Measurements from ENCODE around the gene GAL3ST2. TPM values are rescaled to one million over a fixed set of nuclear protein-coding genes. Genes with fewer than 3 reads are reported as not detected.
"Not testable (repeated sequence)": the region's sequence is repeated elsewhere in the genome, so short reads cannot be mapped to it uniquely, and the experiment has no call there.

GAL3ST2 gene
- total RNA-seq, 1 donor from 2014 or later = 0.42 TPM

GRCh38 chr2:241755777-241756176 lies 20.8 kb upstream of the GAL3ST2 start:
- Mint-ChIP-seq H3K36me3 (ENCODE audit: unreplicated experiment) (peaks cover 7% of the 10 kb centered on the region), H3K27me3 (ENCODE audit: unreplicated experiment) (peaks cover under 1% of the 10 kb centered on the region), H3K27ac (ENCODE audit: unreplicated experiment) (no peak overlapping the region), H3K4me1 (ENCODE audit: low read depth, unreplicated experiment) (peaks cover 4% of the 10 kb centered on the region), H3K9me3 (ENCODE audit: unreplicated experiment) (peaks cover 4% of the 10 kb centered on the region), H3K4me3 (ENCODE audit: unreplicated experiment) (no peak overlapping the region)
- TF ChIP-seq CTCF (IDR thresholded peaks at IDR 0.05; ENCODE audit: partially characterized antibody, unreplicated experiment) = no peak
- DNase-seq = no peak

GRCh38 chr2:241759067-241759807 lies 17.4 kb upstream of the GAL3ST2 start:
- Mint-ChIP-seq H3K9me3 (ENCODE audit: unreplicated experiment) (peaks cover 6% of the 10 kb centered on the region), H3K4me3 (ENCODE audit: unreplicated experiment) (no peak overlapping the region), H3K27ac (ENCODE audit: unreplicated experiment) (peak overlapping the region; percentile 20), H3K4me1 (ENCODE audit: low read depth, unreplicated experiment) (peaks cover 4% of the 10 kb centered on the region), H3K27me3 (ENCODE audit: unreplicated experiment) (peaks cover 4% of the 10 kb centered on the region), H3K36me3 (ENCODE audit: unreplicated experiment) (peaks cover 10% of the 10 kb centered on the region)
- DNase-seq = no peak
- TF ChIP-seq CTCF (IDR thresholded peaks at IDR 0.05; ENCODE audit: partially characterized antibody, unreplicated experiment) = no peak

GRCh38 chr2:241759893-241760292 lies 16.7 kb upstream of the GAL3ST2 start:
- not testable (repeated sequence) for H3K27ac Mint-ChIP-seq (ENCODE audit: unreplicated experiment)
- peaks cover 10% of the 10 kb centered on the region for H3K36me3 Mint-ChIP-seq (ENCODE audit: unreplicated experiment)

GRCh38 chr2:241760301-241760771 lies 16.3 kb upstream of the GAL3ST2 start:
- Mint-ChIP-seq H3K4me1 (ENCODE audit: low read depth, unreplicated experiment) (peaks cover 5% of the 10 kb centered on the region), H3K27me3 (ENCODE audit: unreplicated experiment) (peaks cover 4% of the 10 kb centered on the region), H3K36me3 (ENCODE audit: unreplicated experiment) (peaks cover 10% of the 10 kb centered on the region), H3K9me3 (ENCODE audit: unreplicated experiment) (peaks cover 6% of the 10 kb centered on the region), H3K4me3 (ENCODE audit: unreplicated experiment) (no peak overlapping the region), H3K27ac (ENCODE audit: unreplicated experiment) (no peak overlapping the region)
- no peak for DNase-seq
- TF ChIP-seq CTCF (IDR thresholded peaks at IDR 0.05; ENCODE audit: partially characterized antibody, unreplicated experiment) = no peak

More at GRCh38 chr2:241759893-241760292, 16.7 kb upstream of the GAL3ST2 start:
- not testable (repeated sequence) for H3K9me3 Mint-ChIP-seq (ENCODE audit: unreplicated experiment); H3K4me3 Mint-ChIP-seq (ENCODE audit: unreplicated experiment); DNase-seq; H3K4me1 Mint-ChIP-seq (ENCODE audit: low read depth, unreplicated experiment); H3K27me3 Mint-ChIP-seq (ENCODE audit: unreplicated experiment)

- DNase-seq = no peak
- Mint-ChIP-seq H3K36me3 (ENCODE audit: unreplicated experiment) (peaks cover 10% of the 10 kb centered on the region), H3K9me3 (ENCODE audit: unreplicated experiment) (peaks cover 6% of the 10 kb centered on the region), H3K27ac (ENCODE audit: unreplicated experiment) (no peak overlapping the region), H3K27me3 (ENCODE audit: unreplicated experiment) (peaks cover 4% of the 10 kb centered on the region), H3K4me3 (ENCODE audit: unreplicated experiment) (no peak overlapping the region), H3K4me1 (ENCODE audit: low read depth, unreplicated experiment) (peaks cover 5% of the 10 kb centered on the region)
- no peak for TF ChIP-seq CTCF (IDR thresholded peaks at IDR 0.05; ENCODE audit: partially characterized antibody, unreplicated experiment)
Observed at GRCh38 chr2:241762321-241762932, 14.2 kb upstream of the GAL3ST2 start.
